H1 (cell line): Measurements from ENCODE around the gene SERPINB6. TPM values are rescaled to one million over a fixed set of nuclear protein-coding genes. Genes with fewer than 3 reads are reported as not detected.

ENCODE experiments used
- CBX8 ChIP-seq: fragments of 300-800, 300-1000 bp; sonication (generic); IDR thresholded peaks from 2 replicates; pipeline ENCODE4 v1.7.1; 2016; ENCODE audit warnings: low read depth, low read length, borderline replicate concordance
- RNF2 ChIP-seq: fragments of 200-900, 300-1000 bp; sonication (generic); IDR thresholded peaks from 2 replicates; pipeline ENCODE4 v1.7.1; 2016; ENCODE audit warnings: borderline replicate concordance, low read depth, mild to moderate bottlenecking, antibody characterized with exemption, low read length; ENCODE audit not compliant: poor library complexity, severe bottlenecking; ENCODE audit errors: missing control alignments
- SRF ChIP-seq: IDR thresholded peaks from 2 replicates; pipeline ENCODE4 v1.6.1; 2011; ENCODE audit warnings: mild to moderate bottlenecking, low read depth, low read length, moderate library complexity
- polyA plus RNA-seq, 7 experiments: library from polyadenylated mRNA; depleted of rRNA in 3 of 7; stranded (reverse) in 5 of 7; unstranded in 2 of 7; fragments of >200 nt in 5 of 7; fragments of 200-250 nt in 2 of 7; gene quantifications; 1 replicate in 5 of 7; 2 replicates in 1 of 7; 4 replicates in 1 of 7; pipeline versions ENCODE4 v1.2.1 to v1.2.3, GENCODE V29; 2011 to 2013; ENCODE audit warnings: missing spikeins in 2 of 7, mixed read lengths in 2 of 7
- total RNA-seq: library from RNA; stranded (reverse); fragmentation: NEBNext Ultra II Directional; extraction: Animal tissue kit (Norgen Biotek cat#: 25700); gene quantifications from 2 replicates; pipeline ENCODE4 v1.2.1, GENCODE V29; 2021

SERPINB6 gene
- total and polyA plus RNA-seq, 2 of the 8 experiments (the other 6 are each of a cell fraction or from before 2014, with no cell fraction given), result 27.2 to 29.4 TPM

DNA sequence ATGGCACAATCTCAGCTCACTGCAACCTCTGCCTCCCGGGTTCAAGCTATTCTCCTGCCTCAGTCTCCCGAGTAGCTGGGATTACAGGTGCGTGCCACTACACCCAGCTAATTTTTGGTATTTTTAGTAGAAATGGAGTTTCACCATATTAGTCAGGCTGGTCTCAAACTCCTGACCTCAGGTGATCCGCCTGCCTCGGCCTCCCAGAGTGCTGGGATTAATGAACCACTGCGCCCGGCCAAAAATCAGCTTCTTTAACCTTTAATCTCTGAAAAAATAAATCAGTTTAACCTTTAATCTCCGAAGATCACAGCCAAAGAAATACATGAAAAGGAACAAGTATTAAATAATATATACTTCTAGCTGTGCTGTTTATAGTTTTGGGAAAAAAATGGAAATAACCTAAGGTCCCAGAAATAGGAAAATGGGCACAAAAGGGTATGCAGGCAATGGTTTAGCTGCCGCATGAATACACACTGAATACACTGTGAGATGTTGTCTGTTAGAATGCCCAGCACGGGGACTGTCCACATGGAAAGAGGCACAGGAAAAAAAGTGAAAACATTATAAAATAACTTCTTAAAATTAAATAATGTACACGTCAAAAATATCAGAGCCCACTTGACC, 29.9 kb upstream of the SERPINB6 start (continued):
- TF ChIP-seq SRF, result no peak
- TF ChIP-seq CBX8, result no peak
- TF ChIP-seq RNF2, result no peak
